Kidney (tissue), 14 donors: ENCODE data around the gene ATP2B3. TPM values are rescaled to one million over a fixed set of nuclear protein-coding genes. Genes with fewer than 3 reads are reported as not detected.

ENCODE experiments used
- DNase-seq, 5 donors: peaks; one replicate each; pipeline ENCODE4 v3.0.0-alpha.2; 2013 to 2020
- FAIRE-seq: peaks from 2 replicates; lab custom pipeline; 2012; peaks lifted over from hg19 to GRCh38; lab: Jason Lieb, UNC
- H3K27ac ChIP-seq, 2 donors: one replicate each; pipeline ENCODE4 v1.7.0; 2013; ENCODE audit warnings: low read depth in 2 of 2, low read length in 2 of 2, inconsistent platforms in 1 of 2
- H3K27me3 ChIP-seq: one replicate; pipeline ENCODE4 v1.7.1; 2013; ENCODE audit warnings: low read length, inconsistent platforms; ENCODE audit not compliant: control insufficient read depth, insufficient read depth
- H3K36me3 ChIP-seq, 3 donors: one replicate each; pipeline versions ENCODE4 v1.7.0 to v1.7.1; 2013; ENCODE audit warnings: low read length in 3 of 3, control low read depth in 1 of 3, inconsistent platforms in 1 of 3; ENCODE audit not compliant: insufficient read depth in 3 of 3, control insufficient read depth in 2 of 3
- H3K4me1 ChIP-seq, 3 donors: one replicate each; pipeline versions ENCODE4 v1.7.0 to v1.7.1; 2013; ENCODE audit warnings: low read length in 3 of 3, inconsistent platforms in 1 of 3, low read depth in 1 of 3; ENCODE audit not compliant: control insufficient read depth in 2 of 3, insufficient read depth in 2 of 3
- H3K4me3 ChIP-seq, 3 donors: one replicate each; pipeline versions ENCODE4 v1.7.0 to v1.8.1; 2013; ENCODE audit warnings: low read length in 3 of 3, control low read depth in 1 of 3, inconsistent platforms in 1 of 3
- H3K9ac ChIP-seq, 3 donors: one replicate each; pipeline versions ENCODE4 v1.7.0 to v1.7.1; 2013; ENCODE audit warnings: low read length in 3 of 3, control low read depth in 1 of 3, inconsistent platforms in 1 of 3
- H3K9me3 ChIP-seq, 3 donors: one replicate each; pipeline versions ENCODE4 v1.7.0 to v1.7.1; 2013; ENCODE audit warnings: low read length in 3 of 3, control low read depth in 1 of 3, inconsistent platforms in 1 of 3; ENCODE audit not compliant: control insufficient read depth in 2 of 3, insufficient read depth in 1 of 3
- CTCF ChIP-seq: IDR thresholded peaks from 3 replicates; pipeline ENCODE4 v1.5.1; 2012; ENCODE audit warnings: mild to moderate bottlenecking, moderate library complexity, borderline replicate concordance; ENCODE audit not compliant: insufficient read depth; ENCODE audit errors: extremely low read depth
- intact Hi-C: fragments of 100-400 bp; cut with DNase I; formaldehyde crosslinking; loops from one replicate; pipeline ENCODE4 v1.11.1; 2022
- polyA plus RNA-seq: library from polyadenylated mRNA; stranded (reverse); fragments of 350-450 nt; fragmentation: Illumina TruSeq; extraction: RNeasy Lipid Tissue Mini Kit (QIAGEN cat#74804); gene quantifications from one replicate; pipeline ENCODE4 v1.2.3, GENCODE V29; 2014; ENCODE audit warnings: low read depth, low replicate concordance; ENCODE audit not compliant: insufficient read depth
- total RNA-seq: library from RNA; stranded (reverse); fragmentation: NEBNext Ultra II Directional; extraction: Animal tissue kit (Norgen Biotek cat#: 25700); gene quantifications from one replicate; pipeline ENCODE4 v1.2.1, GENCODE V29; 2021
- donor health status: control.
- donor health status: control.
- donor health status: control.
- donor health status: control.
- donor health status: control.
- donor health status: DM: yes; HTN: yes; CAD: no.
- donor health status: Normal renal cell carcinoma (clear cell type).

ATP2B3 gene
- total and polyA plus RNA-seq, 2 donors from 2014 or later: 0.37 TPM; not detected in 1

- no peak for FAIRE-seq
- TF ChIP-seq CTCF: no peak
- H3K4me3 ChIP-seq: no peak overlapping the region
These were observed 31.9 kb upstream of the ATP2B3 start for GRCh38 chrX:153485396-153486080.

GRCh38 chrX:153486171-153486570, 31.3 kb upstream of the ATP2B3 start:
- Histone ChIP-seq H3K27ac (no peak overlapping the region), H3K9me3 (no peaks in the 10 kb centered on the region), H3K9ac (no peak overlapping the region), H3K4me1 (peaks cover 0 to 6% (median 0%) of the 10 kb centered on the region in 3 donors), H3K27me3 (no peaks in the 10 kb centered on the region), H3K4me3 (no peak overlapping the region), H3K36me3 (no peaks in the 10 kb centered on the region)
- intact Hi-C loops: no loop called here
- FAIRE-seq (no peak), DNase-seq (no peak)
- no peak for TF ChIP-seq CTCF

More at GRCh38 chrX:153485396-153486080, 31.9 kb upstream of the ATP2B3 start:
- intact Hi-C loops: no loop called here
- no peak for DNase-seq
- peaks cover 0 to 6% (median 0%) of the 10 kb centered on the region in 3 donors for H3K4me1 ChIP-seq
- no peaks in the 10 kb centered on the region for H3K27me3 ChIP-seq
- H3K9ac ChIP-seq: no peak overlapping the region
- no peaks in the 10 kb centered on the region for H3K9me3 ChIP-seq
- no peaks in the 10 kb centered on the region for H3K36me3 ChIP-seq
- no peak overlapping the region for H3K27ac ChIP-seq

GRCh38 chrX:153487590-153488071, 29.8 kb upstream of the ATP2B3 start:
- FAIRE-seq: no peak
- intact Hi-C loops: no loop called here

More at GRCh38 chrX:153487590-153488071, 29.8 kb upstream of the ATP2B3 start:
- Histone ChIP-seq H3K4me1 (peaks cover 0 to 13% (median 0%) of the 10 kb centered on the region in 3 donors), H3K9me3 (no peaks in the 10 kb centered on the region), H3K27ac (peak overlapping the region; percentile 43 to 52), H3K9ac (no peak overlapping the region), H3K4me3 (no peak overlapping the region), H3K36me3 (no peaks in the 10 kb centered on the region), H3K27me3 (no peaks in the 10 kb centered on the region)
- TF ChIP-seq CTCF: no peak
- DNase-seq: peak in 1 of 5 donors; percentile 86
